ENCODE results near the gene SREBF1. TPM values are rescaled to one million over a fixed set of nuclear protein-coding genes. Genes with fewer than 3 reads are reported as not detected.

Gene SREBF1
- total RNA-seq, 1 experiment from 2014 or later = 298 TPM

GRCh38 chr17:17783825-17784656 lies 52.7 kb downstream of the SREBF1 start:
- RAD21 ChIA-PET (ENCODE audit: low non-redundant PET in 1 of 2, low total read pairs in 2 of 2, uncharacterized antibody in 2 of 2, unreplicated experiment in 2 of 2) = no interaction called here
- H2AFZ ChIP-seq (ENCODE audit: low read depth, low read length, poor library complexity, severe bottlenecking) = no peak overlapping the region
- intact Hi-C loops (cut with micrococcal nuclease) = loop anchor here (10.0 kb wide), 1 partner anchor 99 kb away; the partner anchor contains the start of gene RAI1
- no peaks in the 10 kb centered on the region; the same call in 1 of the 2 replicates for H4K20me1 ChIP-seq (ENCODE audit: insufficient read depth)
- BruUV-seq (replicated peaks) = no TSS peak
- DNase-seq (ENCODE audit: low read depth, low spot score) = no peak
- H3K79me2 ChIP-seq (ENCODE audit: insufficient read depth, low read length) = peaks cover 30% of the 10 kb centered on the region
- H3K36me3 ChIP-seq (ENCODE audit: control insufficient read depth in 1 of 2, insufficient read depth in 2 of 2, low read length in 2 of 2) = no peaks in the 10 kb centered on the region
- CTCF ChIA-PET = no interaction called here
- no peaks in the 10 kb centered on the region for H3K27me3 ChIP-seq (ENCODE audit: insufficient read depth, low read length)
- peak overlapping the region; percentile 80 for H3K27ac ChIP-seq (ENCODE audit: low read depth, low read length)
- H3K9me2 ChIP-seq (ENCODE audit: insufficient read depth) = no peaks in the 10 kb centered on the region
- peak overlapping the region; percentile 41 to 61; a peak in 3 of 4 replicates for H3K4me3 ChIP-seq (replicated peaks in 1 of 2; ENCODE audit: low read depth in 1 of 2, low read length in 2 of 2)
- H3K9me3 ChIP-seq (ENCODE audit: control insufficient read depth in 1 of 2, insufficient read depth in 1 of 2, low read depth in 1 of 2, low read length in 2 of 2) = no peaks in the 10 kb centered on the region
- POLR2A ChIA-PET = no interaction called here
- H3K4me1 ChIP-seq (ENCODE audit: control insufficient read depth in 1 of 2, insufficient read depth in 2 of 2, low read length in 2 of 2) = peaks cover 48 to 70% of the 10 kb centered on the region in 2 experiments
- no peak for ATAC-seq
- peak overlapping the region; percentile 76 for H3K9ac ChIP-seq (ENCODE audit: low read length)
- H3K4me2 ChIP-seq (ENCODE audit: low read length) = peak overlapping the region; percentile 91
- TF ChIP-seq SRF (IDR thresholded peaks at IDR 0.05; ENCODE audit: low read depth) = no peak
- TF ChIP-seq FOSL1 (IDR thresholded peaks at IDR 0.05; ENCODE audit: low read depth) = no peak
- no peak for TF ChIP-seq POLR2AphosphoS5 (IDR thresholded peaks at IDR 0.05; ENCODE audit: low read depth, low read length)
- no peak for TF ChIP-seq EGR1 (IDR thresholded peaks at IDR 0.05; ENCODE audit: low read depth)
- no peak for TF ChIP-seq MAX (IDR thresholded peaks at IDR 0.05)
- no peak for TF ChIP-seq ZNF274 (IDR thresholded peaks at IDR 0.05; ENCODE audit: low read depth, low read length)
- no peak for TF ChIP-seq ELF1 (IDR thresholded peaks at IDR 0.05; ENCODE audit: borderline replicate concordance, low read depth)

GRCh38 chr17:17783116-17783824 lies 53.5 kb downstream of the SREBF1 start:
- peak overlapping the region; percentile 76 for H3K9ac ChIP-seq (ENCODE audit: low read length)
- no peaks in the 10 kb centered on the region for H3K9me3 ChIP-seq (ENCODE audit: control insufficient read depth in 1 of 2, insufficient read depth in 1 of 2, low read depth in 1 of 2, low read length in 2 of 2)
- H3K79me2 ChIP-seq (ENCODE audit: insufficient read depth, low read length) = peaks cover 32% of the 10 kb centered on the region
- intact Hi-C loops (cut with micrococcal nuclease) = loop anchor here (10.0 kb wide), 1 partner anchor 98 kb away; the partner anchor contains the start of gene RAI1
- H3K4me1 ChIP-seq (ENCODE audit: control insufficient read depth in 1 of 2, insufficient read depth in 2 of 2, low read length in 2 of 2) = peaks cover 48 to 72% of the 10 kb centered on the region in 2 experiments
- no peaks in the 10 kb centered on the region for H3K36me3 ChIP-seq (ENCODE audit: control insufficient read depth in 1 of 2, insufficient read depth in 2 of 2, low read length in 2 of 2)
- H3K4me2 ChIP-seq (ENCODE audit: low read length) = peak overlapping the region; percentile 91
- no peaks in the 10 kb centered on the region; the same call in 1 of the 2 replicates for H4K20me1 ChIP-seq (ENCODE audit: insufficient read depth)
- no peaks in the 10 kb centered on the region for H3K27me3 ChIP-seq (ENCODE audit: insufficient read depth, low read length)
- no peaks in the 10 kb centered on the region for H3K9me2 ChIP-seq (ENCODE audit: insufficient read depth)
- no TSS peak for BruUV-seq (replicated peaks)
- peak overlapping the region; percentile 80 for H3K27ac ChIP-seq (ENCODE audit: low read depth, low read length)
- RAD21 ChIA-PET (ENCODE audit: low non-redundant PET in 1 of 2, low total read pairs in 2 of 2, uncharacterized antibody in 2 of 2, unreplicated experiment in 2 of 2) = no interaction called here
- CTCF ChIA-PET = no interaction called here
- no peak overlapping the region for H2AFZ ChIP-seq (ENCODE audit: low read depth, low read length, poor library complexity, severe bottlenecking)
- DNase-seq (ENCODE audit: low read depth, low spot score) = no peak
- peak; percentile 72 for ATAC-seq
- POLR2A ChIA-PET = no interaction called here
- H3K4me3 ChIP-seq (replicated peaks in 1 of 2; ENCODE audit: low read depth in 1 of 2, low read length in 2 of 2) = peak overlapping the region; percentile 41 to 61
- TF ChIP-seq EZH2phosphoT487 (IDR thresholded peaks at IDR 0.05; ENCODE audit: borderline replicate concordance) (no peak), ZBTB33 (IDR thresholded peaks at IDR 0.05; ENCODE audit: extremely low read depth, insufficient replicate concordance, low read length) (no peak), EGR1 (IDR thresholded peaks at IDR 0.05; ENCODE audit: low read depth) (peak; percentile 96), CBX3 (IDR thresholded peaks at IDR 0.05; ENCODE audit: low read depth) (no peak), ELF1 (IDR thresholded peaks at IDR 0.05; ENCODE audit: borderline replicate concordance, low read depth) (no peak), YY1 (IDR thresholded peaks at IDR 0.05; ENCODE audit: extremely low read depth, insufficient replicate concordance, low read depth, low read length) (no peak), FOSL1 (IDR thresholded peaks at IDR 0.05; ENCODE audit: low read depth) (no peak), ZFX (IDR thresholded peaks at IDR 0.05) (no peak), SP1 (IDR thresholded peaks at IDR 0.05; ENCODE audit: low read depth) (0 out of 2 replicates have a peak, but pooled peaks have one; percentile 20), CEBPB (IDR thresholded peaks at IDR 0.05; ENCODE audit: low read depth) (no peak), RAD21 (IDR thresholded peaks at IDR 0.05; ENCODE audit: low read depth) (no peak), ZNF274 (IDR thresholded peaks at IDR 0.05; ENCODE audit: low read depth, low read length) (no peak), POLR2A (IDR thresholded peaks at IDR 0.05; ENCODE audit: borderline replicate concordance, extremely low read depth, insufficient read depth, insufficient read length) (no peak), ATF3 (IDR thresholded peaks at IDR 0.05) (no peak), SRF (IDR thresholded peaks at IDR 0.05; ENCODE audit: low read depth) (no peak)

Measured in HCT116 (cell line).